HG02943 (cell line): ENCODE measurements around the gene ZC3H18.

Source experiments
- ATAC-seq: cut with Tn5 transposase; IDR thresholded peaks from one replicate; pipeline ENCODE4 v1.9.1; 2021; ENCODE audit warnings: mild to moderate bottlenecking, low read depth, moderate library complexity; ENCODE audit not compliant: unreplicated experiment

Gene ZC3H18

GRCh38 chr16:88569985-88570690, at the start of gene ZC3H18:
TSS of gene ZC3H18 (plus strand) at chr16:88570403. CDS start at chr16:88577124, 6,721 bp downstream.
- ATAC-seq = peak; percentile 66

- ATAC-seq = no peak
Observed at GRCh38 chr16:88521674-88522073, 48.5 kb upstream of the ZC3H18 start.

GRCh38 chr16:88522276-88522949, 47.8 kb upstream of the ZC3H18 start:
- no peak for ATAC-seq

- ATAC-seq = no peak
Observed at GRCh38 chr16:88523309-88524161, 46.7 kb upstream of the ZC3H18 start.

- ATAC-seq = no peak
Observed at GRCh38 chr16:88524274-88524972, 45.8 kb upstream of the ZC3H18 start.

GRCh38 chr16:88524973-88525662, 45.1 kb upstream of the ZC3H18 start:
- no peak for ATAC-seq

- no peak for ATAC-seq
Observed at GRCh38 chr16:88525663-88525990, 44.6 kb upstream of the ZC3H18 start.

- no peak for ATAC-seq
Observed at GRCh38 chr16:88526008-88526905, 43.9 kb upstream of the ZC3H18 start.

GRCh38 chr16:88526906-88527185, 43.4 kb upstream of the ZC3H18 start:
- ATAC-seq = no peak

GRCh38 chr16:88527186-88527936, 42.8 kb upstream of the ZC3H18 start:
- no peak for ATAC-seq

GRCh38 chr16:88527937-88528743, 42.1 kb upstream of the ZC3H18 start:
- no peak for ATAC-seq

GRCh38 chr16:88528902-88529318, 41.3 kb upstream of the ZC3H18 start:
- no peak for ATAC-seq

GRCh38 chr16:88529596-88529995, 40.6 kb upstream of the ZC3H18 start:
- ATAC-seq = no peak

- no peak for ATAC-seq
Observed at GRCh38 chr16:88530051-88530857, 39.9 kb upstream of the ZC3H18 start.

- ATAC-seq = no peak
Observed at GRCh38 chr16:88530858-88531203, 39.4 kb upstream of the ZC3H18 start.

GRCh38 chr16:88531346-88531745, 38.9 kb upstream of the ZC3H18 start:
- no peak for ATAC-seq

GRCh38 chr16:88531931-88532433, 38.2 kb upstream of the ZC3H18 start:
- no peak for ATAC-seq
